Measurements from ENCODE around the gene CCS.

- TF ChIP-seq, protein P1, sequence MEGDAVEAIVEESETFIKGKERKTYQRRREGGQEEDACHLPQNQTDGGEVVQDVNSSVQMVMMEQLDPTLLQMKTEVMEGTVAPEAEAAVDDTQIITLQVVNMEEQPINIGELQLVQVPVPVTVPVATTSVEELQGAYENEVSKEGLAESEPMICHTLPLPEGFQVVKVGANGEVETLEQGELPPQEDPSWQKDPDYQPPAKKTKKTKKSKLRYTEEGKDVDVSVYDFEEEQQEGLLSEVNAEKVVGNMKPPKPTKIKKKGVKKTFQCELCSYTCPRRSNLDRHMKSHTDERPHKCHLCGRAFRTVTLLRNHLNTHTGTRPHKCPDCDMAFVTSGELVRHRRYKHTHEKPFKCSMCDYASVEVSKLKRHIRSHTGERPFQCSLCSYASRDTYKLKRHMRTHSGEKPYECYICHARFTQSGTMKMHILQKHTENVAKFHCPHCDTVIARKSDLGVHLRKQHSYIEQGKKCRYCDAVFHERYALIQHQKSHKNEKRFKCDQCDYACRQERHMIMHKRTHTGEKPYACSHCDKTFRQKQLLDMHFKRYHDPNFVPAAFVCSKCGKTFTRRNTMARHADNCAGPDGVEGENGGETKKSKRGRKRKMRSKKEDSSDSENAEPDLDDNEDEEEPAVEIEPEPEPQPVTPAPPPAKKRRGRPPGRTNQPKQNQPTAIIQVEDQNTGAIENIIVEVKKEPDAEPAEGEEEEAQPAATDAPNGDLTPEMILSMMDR (IDR thresholded peaks at IDR 0.05): no peak
- TF ChIP-seq POLR2A (IDR thresholded peaks at IDR 0.05): no peak
Observed at GRCh38 chr11:66595245-66595904, 2.4 kb downstream of the CCS start.

Measured in right lobe of liver (tissue), 4 donors.